Central memory CD4-positive, alpha-beta T cell (primary cell): Measurements from ENCODE around the gene M1AP.

Source experiments
- DNase-seq: peaks from one replicate; pipeline ENCODE4 v3.0.0; 2022

Gene M1AP

GRCh38 chr2:74588664-74589063 lies 59.5 kb downstream of the M1AP start:
- no peak for DNase-seq

GRCh38 chr2:74587664-74588277 lies 60.4 kb downstream of the M1AP start:
- DNase-seq = peak; percentile 58

- peak; percentile 1 for DNase-seq
Observed at GRCh38 chr2:74585406-74586185, 62.5 kb downstream of the M1AP start.

GRCh38 chr2:74584088-74584645 lies 64.0 kb downstream of the M1AP start:
- no peak for DNase-seq

- no peak for DNase-seq
Observed at GRCh38 chr2:74583504-74583903, 64.6 kb downstream of the M1AP start.

- no peak for DNase-seq
Observed at GRCh38 chr2:74582184-74582583, 65.9 kb downstream of the M1AP start.

- DNase-seq = no peak
Observed at GRCh38 chr2:74581463-74581862, 66.7 kb downstream of the M1AP start.

- no peak for DNase-seq
Observed at GRCh38 chr2:74578408-74578807, 69.7 kb downstream of the M1AP start.

GRCh38 chr2:74577448-74577847 lies 70.7 kb downstream of the M1AP start:
- no peak for DNase-seq

GRCh38 chr2:74576863-74577229 lies 71.3 kb downstream of the M1AP start:
- no peak for DNase-seq

- no peak for DNase-seq
Observed at GRCh38 chr2:74576211-74576862, 71.8 kb downstream of the M1AP start.

GRCh38 chr2:74575320-74575719 lies 72.8 kb downstream of the M1AP start:
- no peak for DNase-seq

- peak; percentile 23 for DNase-seq
Observed at GRCh38 chr2:74573747-74574562, 74.2 kb downstream of the M1AP start.

GRCh38 chr2:74572178-74572925 lies 75.8 kb downstream of the M1AP start:
- no peak for DNase-seq

- DNase-seq = no peak
Observed at GRCh38 chr2:74571058-74571457, 77.1 kb downstream of the M1AP start.

GRCh38 chr2:74569686-74570085 lies 78.4 kb downstream of the M1AP start:
- DNase-seq = no peak

GRCh38 chr2:74567881-74568280 lies 80.2 kb downstream of the M1AP start:
- no peak for DNase-seq

GRCh38 chr2:74566754-74567085 lies 81.4 kb downstream of the M1AP start:
- DNase-seq = no peak

- DNase-seq = no peak
Observed at GRCh38 chr2:74566076-74566753, 81.9 kb downstream of the M1AP start.

- DNase-seq = no peak
Observed at GRCh38 chr2:74564222-74564621, 83.9 kb downstream of the M1AP start.

- no peak for DNase-seq
Observed at GRCh38 chr2:74562126-74562775, 85.9 kb downstream of the M1AP start.
